NB4 (cell line): ENCODE data around the gene NCS1.

Experiments used
- CTCF ChIP-seq: IDR thresholded peaks from one replicate; pipeline ENCODE4 v1.5.1; 2012; ENCODE audit warnings: low read depth, low read length
- MAX ChIP-seq: IDR thresholded peaks from 2 replicates; pipeline ENCODE4 v1.6.1; 2011; ENCODE audit warnings: low read depth, low read length
- POLR2A ChIP-seq: IDR thresholded peaks from 2 replicates; pipeline ENCODE4 v1.6.1; 2011; ENCODE audit warnings: mild to moderate bottlenecking; ENCODE audit not compliant: insufficient read length; ENCODE audit errors: extremely low read depth

GRCh38 chr9:130139251-130139650 lies 33.0 kb upstream of the NCS1 start:
- TF ChIP-seq CTCF (no peak), MAX (no peak), POLR2A (no peak)
